Measurements from ENCODE around the gene BRIX1. TPM values are rescaled to one million over a fixed set of nuclear protein-coding genes. Genes with fewer than 3 reads are reported as not detected.

Gene BRIX1
- total RNA-seq, 1 donor from 2014 or later, result 40.1 TPM

GRCh38 chr5:34944460-34945047, 29.0 kb downstream of the BRIX1 start:
- Histone ChIP-seq H3K27me3 (ENCODE audit: control insufficient read depth, insufficient read depth, low read length) (no peaks in the 10 kb centered on the region), H3K36me3 (ENCODE audit: control insufficient read depth, insufficient read depth, low read length) (no peaks in the 10 kb centered on the region), H3K4me3 (ENCODE audit: low read depth, low read length) (no peak overlapping the region)
- TF ChIP-seq CTCF (IDR thresholded peaks at IDR 0.05; ENCODE audit: insufficient read depth, low read length, poor library complexity, severe bottlenecking), result no peak
- no peak for DNase-seq (ENCODE audit: low read depth)

GRCh38 chr5:34957321-34957720, 41.8 kb downstream of the BRIX1 start:
- Histone ChIP-seq H3K4me3 (ENCODE audit: low read depth, low read length) (no peak overlapping the region), H3K36me3 (ENCODE audit: control insufficient read depth, insufficient read depth, low read length) (no peaks in the 10 kb centered on the region), H3K27me3 (ENCODE audit: control insufficient read depth, insufficient read depth, low read length) (no peaks in the 10 kb centered on the region)
- no peak for TF ChIP-seq CTCF (IDR thresholded peaks at IDR 0.05; ENCODE audit: insufficient read depth, low read length, poor library complexity, severe bottlenecking)
- DNase-seq (ENCODE audit: low read depth), result no peak

GRCh38 chr5:34957857-34958690, 42.6 kb downstream of the BRIX1 start:
- no peak for DNase-seq (ENCODE audit: low read depth)
- no peaks in the 10 kb centered on the region for H3K27me3 ChIP-seq (ENCODE audit: control insufficient read depth, insufficient read depth, low read length)
- H3K4me3 ChIP-seq (ENCODE audit: low read depth, low read length), result no peak overlapping the region

GRCh38 chr5:34959323-34959722, 43.8 kb downstream of the BRIX1 start:
- no peak for TF ChIP-seq CTCF (IDR thresholded peaks at IDR 0.05; ENCODE audit: insufficient read depth, low read length, poor library complexity, severe bottlenecking)
- peak; percentile 77 for DNase-seq (ENCODE audit: low read depth)
- no peak overlapping the region for H3K4me3 ChIP-seq (ENCODE audit: low read depth, low read length)
- H3K36me3 ChIP-seq (ENCODE audit: control insufficient read depth, insufficient read depth, low read length), result no peaks in the 10 kb centered on the region
- no peaks in the 10 kb centered on the region for H3K27me3 ChIP-seq (ENCODE audit: control insufficient read depth, insufficient read depth, low read length)

More at GRCh38 chr5:34957857-34958690, 42.6 kb downstream of the BRIX1 start:
- H3K36me3 ChIP-seq (ENCODE audit: control insufficient read depth, insufficient read depth, low read length), result no peaks in the 10 kb centered on the region
- peak; percentile 73 for TF ChIP-seq CTCF (IDR thresholded peaks at IDR 0.05; ENCODE audit: insufficient read depth, low read length, poor library complexity, severe bottlenecking)

GRCh38 chr5:34967540-34967939, 52.0 kb downstream of the BRIX1 start:
- Histone ChIP-seq H3K4me3 (ENCODE audit: low read depth, low read length) (no peak overlapping the region), H3K36me3 (ENCODE audit: control insufficient read depth, insufficient read depth, low read length) (peaks cover 2% of the 10 kb centered on the region), H3K27me3 (ENCODE audit: control insufficient read depth, insufficient read depth, low read length) (no peaks in the 10 kb centered on the region)
- DNase-seq (ENCODE audit: low read depth), result no peak
- TF ChIP-seq CTCF (IDR thresholded peaks at IDR 0.05; ENCODE audit: insufficient read depth, low read length, poor library complexity, severe bottlenecking), result no peak
